Endothelial cell of umbilical vein (primary cell): ENCODE data around the gene CEACAM21. TPM values are rescaled to one million over a fixed set of nuclear protein-coding genes. Genes with fewer than 3 reads are reported as not detected.

Source experiments
- BruUV-seq: library from RNA; stranded (reverse); fragments of 400-500 nt; replicated peaks from 2 replicates; lab custom pipeline; 2021; lab: Mats Ljungman, UMichigan
- CTCF ChIA-PET: fragments of 300-600, 350-600 bp; sonication (Branson Sonifier 250); formaldehyde crosslinking; loops from one replicate; lab custom pipeline; 2021; ENCODE audit warnings: antibody characterized with exemption, inconsistent platforms; lab: Charles Lee
- POLR2A ChIA-PET: fragments of 300-600, 350-600 bp; sonication (Branson Sonifier 250); formaldehyde crosslinking; loops from one replicate; lab custom pipeline; 2021; ENCODE audit warnings: antibody characterized with exemption, inconsistent platforms; lab: Charles Lee
- DNase-seq: peaks from one replicate; pipeline ENCODE4 v3.0.0-alpha.2; 2011; ENCODE audit warnings: low read depth, low spot score
- FAIRE-seq: peaks from 2 replicates; lab custom pipeline; 2011; peaks lifted over from hg19 to GRCh38; lab: Jason Lieb, UNC
- H2AFZ ChIP-seq: 2 replicates; pipeline ENCODE4 v1.6.0; 2012; ENCODE audit warnings: low read depth, low read length, control low read depth, inconsistent platforms
- H3K27ac ChIP-seq: 2 replicates; pipeline ENCODE4 v1.5.1; 2011; ENCODE audit warnings: low read depth, mild to moderate bottlenecking, control low read depth, low read length, moderate library complexity; ENCODE audit not compliant: insufficient read depth
- H3K27me3 ChIP-seq, 2 experiments: 2 replicates each; pipeline versions ENCODE4 v1.6.0 to v1.6.1; 2011; ENCODE audit warnings: low read length in 2 of 2, mixed read lengths in 1 of 2; ENCODE audit not compliant: control insufficient read depth in 2 of 2, insufficient read depth in 2 of 2
- H3K36me3 ChIP-seq, 2 experiments: 2 replicates in 1 of 2; 3 replicates in 1 of 2; pipeline ENCODE4 v1.5.1; 2011; ENCODE audit warnings: low read length in 2 of 2, mild to moderate bottlenecking in 1 of 2, moderate library complexity in 1 of 2; ENCODE audit not compliant: control insufficient read depth in 2 of 2, insufficient read depth in 2 of 2; ENCODE audit errors: extremely low read depth in 1 of 2
- H3K4me1 ChIP-seq: 3 replicates; pipeline ENCODE4 v1.5.1; 2011; ENCODE audit warnings: mild to moderate bottlenecking, low read length; ENCODE audit not compliant: control insufficient read depth, insufficient read depth; ENCODE audit errors: extremely low read depth
- H3K4me2 ChIP-seq: 2 replicates; pipeline ENCODE4 v1.6.1; 2011; ENCODE audit warnings: low read length, control low read depth, mixed read lengths; ENCODE audit not compliant: insufficient read depth
- H3K4me3 ChIP-seq, 3 experiments: fragments of 200-600 bp in 1 of 3; sonication (generic), shearing (Covaris generic) in 1 of 3; replicated peaks in 1 of 3; 2 replicates each; pipeline ENCODE4 v1.5.1; 2011 to 2016; ENCODE audit warnings: control low read depth in 3 of 3, low read length in 3 of 3, mild to moderate bottlenecking in 2 of 3, inconsistent platforms in 1 of 3, low read depth in 1 of 3, moderate library complexity in 1 of 3; ENCODE audit not compliant: insufficient read depth in 1 of 3
- H3K79me2 ChIP-seq: 2 replicates; pipeline ENCODE4 v1.6.0; 2012; ENCODE audit warnings: low read length, inconsistent platforms; ENCODE audit not compliant: control insufficient read depth, insufficient read depth
- H3K9ac ChIP-seq: replicated peaks from 2 replicates; pipeline ENCODE3; 2011; ENCODE audit warnings: low read length, control low read depth; ENCODE audit not compliant: insufficient read depth; ENCODE audit errors: extremely low read depth
- H3K9me1 ChIP-seq: replicated peaks from 3 replicates; pipeline ENCODE4 v1.6.0; 2011; ENCODE audit warnings: mild to moderate bottlenecking, low read length; ENCODE audit not compliant: control insufficient read depth, insufficient read depth; ENCODE audit errors: extremely low read depth
- H3K9me3 ChIP-seq: replicated peaks from 2 replicates; pipeline ENCODE4 v1.5.1; 2012; ENCODE audit warnings: low read length, inconsistent platforms; ENCODE audit not compliant: control insufficient read depth, insufficient read depth
- H4K20me1 ChIP-seq: replicated peaks from 2 replicates; pipeline ENCODE3; 2011; ENCODE audit warnings: mild to moderate bottlenecking, low read length; ENCODE audit not compliant: control insufficient read depth, insufficient read depth; ENCODE audit errors: extremely low read depth
- EZH2 ChIP-seq: IDR thresholded peaks from 2 replicates; pipeline ENCODE4 v1.6.1; 2012; ENCODE audit warnings: borderline replicate concordance, low read depth, mild to moderate bottlenecking, moderate library complexity, low read length, inconsistent platforms; ENCODE audit not compliant: severe bottlenecking
- FOS ChIP-seq: IDR thresholded peaks from 2 replicates; pipeline ENCODE4 v1.6.1; 2011; ENCODE audit warnings: mild to moderate bottlenecking, low read length, moderate library complexity, borderline replicate concordance; ENCODE audit not compliant: insufficient read depth
- GATA2 ChIP-seq: IDR thresholded peaks from 2 replicates; pipeline ENCODE4 v1.7.0; 2011; ENCODE audit warnings: low read depth, mild to moderate bottlenecking, moderate library complexity, mixed read lengths, low read length; ENCODE audit not compliant: insufficient read length, insufficient read depth
- JUN ChIP-seq: IDR thresholded peaks from 2 replicates; pipeline ENCODE4 v1.6.1; 2011; ENCODE audit warnings: borderline replicate concordance, low read depth; ENCODE audit not compliant: insufficient read length, insufficient read depth
- MYC ChIP-seq: IDR thresholded peaks from one replicate; pipeline ENCODE4 v1.6.1; 2011; ENCODE audit warnings: mild to moderate bottlenecking, low read depth, low read length
- POLR2A ChIP-seq: IDR thresholded peaks from 2 replicates; pipeline ENCODE4 v1.6.1; 2012; ENCODE audit warnings: low read depth, mild to moderate bottlenecking, control low read depth, low read length
- POLR2AphosphoS5 ChIP-seq: IDR thresholded peaks from 2 replicates; pipeline ENCODE4 v1.6.1; 2012; ENCODE audit warnings: low read depth, mild to moderate bottlenecking, control low read depth, low read length, moderate library complexity; ENCODE audit not compliant: insufficient read depth
- dilution Hi-C: fragments of 300-500 bp; cut with MboI; formaldehyde crosslinking; loops from one replicate; pipeline ENCODE4 v1.15.0; 2019; ENCODE audit warnings: low sequenced_read_pairs; ENCODE audit not compliant: extremely low pct_ligation_motif_present
- intact Hi-C: fragments of 100-400 bp; cut with micrococcal nuclease; formaldehyde crosslinking; loops from one replicate; pipeline ENCODE4 v1.10.0; 2022
- polyA plus RNA-seq, 4 experiments: library from polyadenylated mRNA; depleted of rRNA in 3 of 4; stranded (reverse) in 3 of 4; unstranded in 1 of 4; fragments of >200 nt; gene quantifications; 2 replicates each; pipeline versions ENCODE4 v1.2.1 to v1.2.3, GENCODE V29; 2011 to 2012; ENCODE audit warnings: missing spikeins in 1 of 4
- total RNA-seq: library from RNA; stranded (reverse); gene quantifications from 2 replicates; pipeline ENCODE4 v1.2.3, GENCODE V29; 2021
- TF ChIP-seq, protein P1 (sequence below), 2 donors: IDR thresholded peaks; 1 replicate in 1 of 2; 2 replicates in 1 of 2; pipeline ENCODE4 v1.5.1; 2011; ENCODE audit warnings: low read length in 2 of 2, mild to moderate bottlenecking in 2 of 2, moderate library complexity in 2 of 2, control low read depth in 1 of 2, inconsistent platforms in 1 of 2, low read depth in 1 of 2; ENCODE audit not compliant: insufficient read depth in 1 of 2; ENCODE audit errors: extremely low read depth in 1 of 2
- TF ChIP-seq, protein P2 (sequence below): IDR thresholded peaks from 2 replicates; pipeline ENCODE4 v1.6.1; 2011; ENCODE audit not compliant: insufficient read depth, insufficient read length

CEACAM21 gene
- total and polyA plus RNA-seq, 2 donors (not counting 3 experiments of a cell fraction or from before 2014, with no cell fraction given), result 0.81 to 1.7 TPM

DNA sequence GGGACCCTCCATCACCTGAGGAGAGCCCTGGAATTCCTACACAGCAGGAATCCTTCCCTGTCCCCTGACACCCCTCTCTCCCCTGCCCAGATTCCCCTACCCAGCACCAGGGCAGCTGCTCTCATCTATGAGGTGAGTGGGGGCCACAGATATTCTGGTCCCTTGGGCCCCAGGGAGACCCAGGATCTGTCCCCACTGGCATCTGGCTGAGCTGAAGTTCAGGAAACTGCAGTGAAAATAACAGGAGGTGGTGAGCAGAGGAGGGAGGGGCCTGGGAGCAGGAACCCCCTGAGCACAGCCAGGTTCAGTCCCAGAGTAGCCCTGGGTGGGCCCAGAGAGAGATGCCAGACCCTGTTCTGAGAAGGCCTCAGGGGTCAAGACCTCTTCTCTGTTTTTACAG lies 10.1 kb downstream of the CEACAM21 start:
- no peaks in the 10 kb centered on the region for H3K9me1 ChIP-seq
- H4K20me1 ChIP-seq, result no peaks in the 10 kb centered on the region
- ChIA-PET CTCF (interaction anchor here (1.4 kb wide), 1 partner anchor 137 kb away, joined by 3 read pairs; no protein-coding TSS in a partner anchor), POLR2A (no interaction called here)
- dilution Hi-C loops, result no loop called here
- intact Hi-C loops, result no loop called here
- H3K4me2 ChIP-seq, result no peak overlapping the region
- no peaks in the 10 kb centered on the region for H3K79me2 ChIP-seq
- no peak overlapping the region for H2AFZ ChIP-seq
- H3K36me3 ChIP-seq, result no peaks in the 10 kb centered on the region
- no peaks in the 10 kb centered on the region for H3K9me3 ChIP-seq
- no peak overlapping the region for H3K9ac ChIP-seq
- BruUV-seq, result no TSS peak
- DNase-seq (no peak), FAIRE-seq (no peak)
- H3K4me3 ChIP-seq, result no peak overlapping the region
- no peaks in the 10 kb centered on the region for H3K27me3 ChIP-seq
- H3K27ac ChIP-seq, result no peak overlapping the region
- H3K4me1 ChIP-seq, result no peaks in the 10 kb centered on the region
- TF ChIP-seq, protein P1, sequence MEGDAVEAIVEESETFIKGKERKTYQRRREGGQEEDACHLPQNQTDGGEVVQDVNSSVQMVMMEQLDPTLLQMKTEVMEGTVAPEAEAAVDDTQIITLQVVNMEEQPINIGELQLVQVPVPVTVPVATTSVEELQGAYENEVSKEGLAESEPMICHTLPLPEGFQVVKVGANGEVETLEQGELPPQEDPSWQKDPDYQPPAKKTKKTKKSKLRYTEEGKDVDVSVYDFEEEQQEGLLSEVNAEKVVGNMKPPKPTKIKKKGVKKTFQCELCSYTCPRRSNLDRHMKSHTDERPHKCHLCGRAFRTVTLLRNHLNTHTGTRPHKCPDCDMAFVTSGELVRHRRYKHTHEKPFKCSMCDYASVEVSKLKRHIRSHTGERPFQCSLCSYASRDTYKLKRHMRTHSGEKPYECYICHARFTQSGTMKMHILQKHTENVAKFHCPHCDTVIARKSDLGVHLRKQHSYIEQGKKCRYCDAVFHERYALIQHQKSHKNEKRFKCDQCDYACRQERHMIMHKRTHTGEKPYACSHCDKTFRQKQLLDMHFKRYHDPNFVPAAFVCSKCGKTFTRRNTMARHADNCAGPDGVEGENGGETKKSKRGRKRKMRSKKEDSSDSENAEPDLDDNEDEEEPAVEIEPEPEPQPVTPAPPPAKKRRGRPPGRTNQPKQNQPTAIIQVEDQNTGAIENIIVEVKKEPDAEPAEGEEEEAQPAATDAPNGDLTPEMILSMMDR (IDR thresholded peaks at IDR 0.05; ENCODE audit: extremely low read depth in 1 of 2, insufficient read depth in 1 of 2, low read depth in 1 of 2, low read length in 2 of 2), result no peak
- TF ChIP-seq MYC (no peak), JUN (no peak), EZH2 (no peak), GATA2 (no peak), POLR2A (no peak), POLR2AphosphoS5 (no peak), FOS (no peak)
- TF ChIP-seq, protein P2, sequence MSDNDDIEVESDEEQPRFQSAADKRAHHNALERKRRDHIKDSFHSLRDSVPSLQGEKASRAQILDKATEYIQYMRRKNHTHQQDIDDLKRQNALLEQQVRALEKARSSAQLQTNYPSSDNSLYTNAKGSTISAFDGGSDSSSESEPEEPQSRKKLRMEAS, result no peak
